ENCODE results near the gene CPA4.

CPA4 gene

DNA sequence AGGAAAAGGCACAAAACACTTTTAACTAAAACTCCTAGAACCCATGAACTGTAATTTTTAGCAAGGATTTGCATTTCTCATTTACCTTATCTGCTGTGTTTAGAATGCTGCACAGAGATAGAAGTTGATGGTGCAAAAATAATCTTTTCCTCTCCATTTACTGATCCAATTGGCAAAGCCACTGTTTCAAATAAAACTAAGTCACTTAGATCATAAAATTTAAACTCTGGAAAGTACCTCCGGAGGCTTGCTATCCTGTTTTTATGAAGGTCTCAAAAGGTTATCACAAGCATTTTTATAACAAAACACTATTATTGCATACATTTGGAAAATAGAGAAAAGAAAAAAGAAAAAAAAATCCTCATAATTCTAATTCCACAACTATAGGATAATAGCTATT, 18.7 kb upstream of the CPA4 start:
- TF ChIP-seq, protein P1, sequence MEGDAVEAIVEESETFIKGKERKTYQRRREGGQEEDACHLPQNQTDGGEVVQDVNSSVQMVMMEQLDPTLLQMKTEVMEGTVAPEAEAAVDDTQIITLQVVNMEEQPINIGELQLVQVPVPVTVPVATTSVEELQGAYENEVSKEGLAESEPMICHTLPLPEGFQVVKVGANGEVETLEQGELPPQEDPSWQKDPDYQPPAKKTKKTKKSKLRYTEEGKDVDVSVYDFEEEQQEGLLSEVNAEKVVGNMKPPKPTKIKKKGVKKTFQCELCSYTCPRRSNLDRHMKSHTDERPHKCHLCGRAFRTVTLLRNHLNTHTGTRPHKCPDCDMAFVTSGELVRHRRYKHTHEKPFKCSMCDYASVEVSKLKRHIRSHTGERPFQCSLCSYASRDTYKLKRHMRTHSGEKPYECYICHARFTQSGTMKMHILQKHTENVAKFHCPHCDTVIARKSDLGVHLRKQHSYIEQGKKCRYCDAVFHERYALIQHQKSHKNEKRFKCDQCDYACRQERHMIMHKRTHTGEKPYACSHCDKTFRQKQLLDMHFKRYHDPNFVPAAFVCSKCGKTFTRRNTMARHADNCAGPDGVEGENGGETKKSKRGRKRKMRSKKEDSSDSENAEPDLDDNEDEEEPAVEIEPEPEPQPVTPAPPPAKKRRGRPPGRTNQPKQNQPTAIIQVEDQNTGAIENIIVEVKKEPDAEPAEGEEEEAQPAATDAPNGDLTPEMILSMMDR (IDR thresholded peaks at IDR 0.05; ENCODE audit: low read depth, low read length), result no peak
- TF ChIP-seq MYC (IDR thresholded peaks at IDR 0.05; ENCODE audit: low read depth, low read length) (no peak), POLR2A (IDR thresholded peaks at IDR 0.05; ENCODE audit: extremely low read depth, insufficient read length) (no peak)
- TF ChIP-seq, protein P2, sequence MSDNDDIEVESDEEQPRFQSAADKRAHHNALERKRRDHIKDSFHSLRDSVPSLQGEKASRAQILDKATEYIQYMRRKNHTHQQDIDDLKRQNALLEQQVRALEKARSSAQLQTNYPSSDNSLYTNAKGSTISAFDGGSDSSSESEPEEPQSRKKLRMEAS (IDR thresholded peaks at IDR 0.05; ENCODE audit: low read depth, low read length), result no peak
- peak overlapping the region; percentile 56 for H3K4me3 ChIP-seq (ENCODE audit: low read depth, low read length)
- DNase-seq (ENCODE audit: low read depth), result no peak

DNA sequence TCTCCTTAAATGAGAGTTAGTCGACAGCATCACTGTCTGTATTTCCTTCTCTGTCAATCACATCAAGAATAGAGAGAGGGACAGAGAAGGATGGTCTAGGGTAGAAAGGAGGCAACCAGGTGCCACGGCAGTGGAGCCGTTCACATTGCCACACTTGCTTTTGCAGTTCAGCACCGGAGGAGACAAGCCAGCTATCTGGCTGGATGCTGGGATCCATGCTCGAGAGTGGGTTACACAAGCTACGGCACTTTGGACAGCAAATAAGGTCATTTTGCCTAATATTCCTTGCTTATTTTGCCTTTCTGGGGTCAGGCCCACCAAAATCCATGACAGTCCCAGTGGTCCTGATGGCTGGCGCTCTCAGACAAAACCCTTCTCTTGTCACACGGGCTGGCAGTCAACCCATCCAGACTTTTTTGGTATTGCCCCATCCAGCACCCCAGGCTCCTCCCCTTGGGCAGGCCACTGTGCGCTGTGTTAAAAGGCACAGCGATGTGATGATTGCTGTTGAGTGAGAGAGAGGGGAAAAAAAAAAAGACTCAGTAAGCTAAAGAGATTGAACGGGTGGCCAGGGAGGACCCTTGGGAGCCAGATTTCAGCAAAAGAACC, 17.9 kb upstream of the CPA4 start:
- peak; percentile 15 for DNase-seq (ENCODE audit: low read depth)
- H3K4me3 ChIP-seq (ENCODE audit: low read depth, low read length), result no peak overlapping the region
- TF ChIP-seq, protein P2 (IDR thresholded peaks at IDR 0.05; ENCODE audit: low read depth, low read length), result no peak
- TF ChIP-seq, protein P1 (IDR thresholded peaks at IDR 0.05; ENCODE audit: low read depth, low read length), result no peak
- TF ChIP-seq MYC (IDR thresholded peaks at IDR 0.05; ENCODE audit: low read depth, low read length) (no peak), POLR2A (IDR thresholded peaks at IDR 0.05; ENCODE audit: extremely low read depth, insufficient read length) (no peak)

DNA sequence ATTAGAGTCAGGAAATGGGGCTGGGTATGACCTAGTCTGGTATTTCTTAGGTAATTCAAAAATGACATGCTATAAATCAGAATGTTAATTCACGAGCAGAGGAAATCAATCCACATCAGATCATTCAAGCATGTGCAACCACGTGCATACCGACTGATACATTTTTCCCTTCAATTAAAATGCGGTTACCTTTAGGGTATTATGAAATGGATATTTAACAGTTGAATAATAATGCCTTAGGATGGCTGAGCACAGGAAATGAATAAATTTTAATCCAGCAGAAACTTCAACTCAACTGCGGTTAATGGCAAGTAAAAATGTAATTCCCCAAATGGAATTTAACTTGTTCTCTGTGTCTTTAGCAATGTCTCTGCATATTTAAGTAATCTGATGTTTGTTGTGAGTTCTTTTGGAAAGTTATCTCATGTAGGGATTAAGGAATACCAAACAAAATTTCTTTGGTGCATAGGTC, 17.1 kb upstream of the CPA4 start:
- DNase-seq (ENCODE audit: low read depth), result no peak
- TF ChIP-seq, protein P2 (IDR thresholded peaks at IDR 0.05; ENCODE audit: low read depth, low read length), result no peak
- TF ChIP-seq, protein P1 (IDR thresholded peaks at IDR 0.05; ENCODE audit: low read depth, low read length), result no peak
- no peak for TF ChIP-seq MYC (IDR thresholded peaks at IDR 0.05; ENCODE audit: low read depth, low read length)
- TF ChIP-seq POLR2A (IDR thresholded peaks at IDR 0.05; ENCODE audit: extremely low read depth, insufficient read length), result no peak
- H3K4me3 ChIP-seq (ENCODE audit: low read depth, low read length), result no peak overlapping the region

DNA sequence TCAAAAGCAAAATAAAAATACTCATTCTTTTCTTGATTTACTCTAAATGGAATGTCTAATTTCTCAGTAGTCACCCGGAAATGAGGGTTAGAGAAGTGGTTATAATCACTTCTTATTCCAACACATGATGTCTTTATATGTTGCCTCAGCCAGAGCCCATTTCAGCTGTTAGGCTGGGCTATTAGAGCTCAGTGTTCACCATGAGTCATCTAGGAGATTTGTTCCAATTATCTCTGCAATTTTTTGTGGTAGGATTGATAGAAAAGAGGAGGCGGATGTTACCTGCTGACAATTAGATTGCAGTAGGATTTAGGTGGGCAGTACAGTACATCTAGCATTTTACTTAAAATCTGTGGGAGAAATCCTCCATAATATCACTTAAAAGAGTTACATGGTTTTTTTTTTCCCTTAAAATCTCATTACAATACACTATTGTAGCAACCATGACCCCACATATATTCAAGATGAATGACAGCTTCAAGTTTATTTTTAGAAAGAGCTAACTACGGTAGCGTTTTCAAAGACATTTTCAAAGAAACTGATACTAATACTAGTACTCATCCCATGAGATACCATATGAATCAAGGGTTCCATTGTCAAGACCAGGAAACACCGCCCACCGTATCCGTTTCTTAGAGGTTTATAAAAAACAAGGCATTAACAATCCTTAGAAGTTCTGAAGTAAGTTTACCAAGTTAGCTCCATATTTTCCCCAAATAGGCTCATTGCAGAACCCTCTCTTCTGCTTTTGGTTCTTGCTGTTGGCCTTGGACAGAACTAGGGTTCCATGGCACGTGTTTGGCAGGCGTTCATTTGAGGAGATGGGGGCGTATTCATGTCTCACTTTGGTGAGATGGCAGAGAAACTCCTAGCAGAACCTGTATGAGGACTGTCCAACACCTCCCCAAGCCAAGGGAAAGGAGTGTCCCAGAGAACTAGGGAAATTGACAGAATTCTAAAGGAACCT, 15.9 kb upstream of the CPA4 start:
- TF ChIP-seq, protein P1 (IDR thresholded peaks at IDR 0.05; ENCODE audit: low read depth, low read length), result no peak
- TF ChIP-seq POLR2A (IDR thresholded peaks at IDR 0.05; ENCODE audit: extremely low read depth, insufficient read length) (no peak), MYC (IDR thresholded peaks at IDR 0.05; ENCODE audit: low read depth, low read length) (no peak)
- TF ChIP-seq, protein P2 (IDR thresholded peaks at IDR 0.05; ENCODE audit: low read depth, low read length), result no peak
- no peak overlapping the region for H3K4me3 ChIP-seq (ENCODE audit: low read depth, low read length)
- DNase-seq (ENCODE audit: low read depth), result no peak

DNA sequence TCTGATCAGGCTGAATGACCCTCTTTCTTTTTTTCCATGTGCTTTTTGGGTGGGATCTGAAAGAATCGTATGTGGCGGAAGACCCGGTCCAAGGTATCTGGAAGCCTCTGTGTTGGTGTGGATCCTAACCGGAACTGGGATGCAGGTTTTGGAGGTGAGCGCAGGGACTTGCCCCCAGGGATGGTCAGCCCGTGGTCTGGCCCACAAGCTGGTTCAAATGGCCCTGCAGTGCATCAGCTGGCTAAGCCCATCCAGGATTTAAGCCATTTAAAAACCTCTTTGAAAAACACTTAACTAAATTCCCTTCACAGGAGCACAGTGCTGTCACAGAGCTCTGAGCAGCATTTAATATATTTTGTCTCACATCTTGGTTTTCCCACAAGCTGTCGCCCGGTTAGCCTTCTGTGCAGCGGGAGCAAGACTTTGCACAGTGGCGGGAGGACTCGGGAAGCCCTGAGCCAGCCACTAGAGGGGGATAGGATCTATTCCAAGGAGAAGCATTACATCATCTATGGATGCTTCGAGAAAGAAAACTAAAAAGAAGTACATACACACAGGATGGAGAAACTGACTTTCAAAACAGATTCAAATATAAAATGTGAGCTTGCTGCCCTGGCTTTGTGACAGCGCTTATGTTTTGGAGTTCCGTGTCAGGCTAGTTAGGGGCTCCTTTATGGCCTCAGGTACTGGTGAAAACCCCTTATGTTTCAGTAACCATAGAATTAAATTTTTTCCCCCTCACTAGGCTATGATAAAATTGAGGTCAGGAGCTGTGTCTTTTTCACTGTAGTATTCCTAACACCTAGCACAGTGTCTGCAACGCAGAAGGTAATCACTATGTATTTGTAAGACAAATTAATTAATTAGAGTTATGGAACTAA, 15.0 kb upstream of the CPA4 start:
- no peak for TF ChIP-seq MYC (IDR thresholded peaks at IDR 0.05; ENCODE audit: low read depth, low read length)
- TF ChIP-seq, protein P1 (IDR thresholded peaks at IDR 0.05; ENCODE audit: low read depth, low read length), result peak; percentile 12
- DNase-seq (ENCODE audit: low read depth), result peak; percentile 42
- no peak overlapping the region for H3K4me3 ChIP-seq (ENCODE audit: low read depth, low read length)
